Measurements from ENCODE around the gene WWOX.

GRCh38 chr16:78127130-78127529, 27.7 kb downstream of the WWOX start:
- TF ChIP-seq POLR2AphosphoS5 (IDR thresholded peaks at IDR 0.05; ENCODE audit: low read depth, low read length) = no peak
- TF ChIP-seq SIN3A (IDR thresholded peaks at IDR 0.05; ENCODE audit: borderline replicate concordance, insufficient read depth, low read length) = no peak
- TF ChIP-seq REST (IDR thresholded peaks at IDR 0.05; ENCODE audit: insufficient read depth in 1 of 2, low read depth in 2 of 2, low read length in 2 of 2) = no peak
